ENCODE measurements around the gene VAV2.

The VAV2 gene

DNA sequence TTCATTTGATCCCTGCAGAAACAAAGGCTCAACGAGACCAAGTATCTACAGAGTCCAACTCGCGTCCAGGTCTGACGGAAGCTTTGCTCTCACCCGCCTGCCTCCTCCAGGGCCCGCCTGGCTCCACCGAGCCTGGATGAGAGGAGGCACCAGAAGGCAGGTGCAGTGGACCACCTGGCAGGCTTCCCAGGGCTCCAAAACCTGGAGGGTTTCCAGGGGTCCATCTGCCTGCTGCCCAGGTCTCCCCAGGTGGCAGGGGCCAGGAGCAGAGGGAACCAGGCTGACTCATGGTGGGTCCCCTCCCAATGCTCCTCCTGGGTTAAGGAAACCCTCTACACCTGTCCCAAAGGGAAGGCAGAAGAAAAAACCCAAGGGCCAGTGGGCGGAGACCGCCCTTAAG lies 59.5 kb downstream of the VAV2 start:
- no peak for TF ChIP-seq ZFX (IDR thresholded peaks at IDR 0.05)
- TF ChIP-seq, protein P1, sequence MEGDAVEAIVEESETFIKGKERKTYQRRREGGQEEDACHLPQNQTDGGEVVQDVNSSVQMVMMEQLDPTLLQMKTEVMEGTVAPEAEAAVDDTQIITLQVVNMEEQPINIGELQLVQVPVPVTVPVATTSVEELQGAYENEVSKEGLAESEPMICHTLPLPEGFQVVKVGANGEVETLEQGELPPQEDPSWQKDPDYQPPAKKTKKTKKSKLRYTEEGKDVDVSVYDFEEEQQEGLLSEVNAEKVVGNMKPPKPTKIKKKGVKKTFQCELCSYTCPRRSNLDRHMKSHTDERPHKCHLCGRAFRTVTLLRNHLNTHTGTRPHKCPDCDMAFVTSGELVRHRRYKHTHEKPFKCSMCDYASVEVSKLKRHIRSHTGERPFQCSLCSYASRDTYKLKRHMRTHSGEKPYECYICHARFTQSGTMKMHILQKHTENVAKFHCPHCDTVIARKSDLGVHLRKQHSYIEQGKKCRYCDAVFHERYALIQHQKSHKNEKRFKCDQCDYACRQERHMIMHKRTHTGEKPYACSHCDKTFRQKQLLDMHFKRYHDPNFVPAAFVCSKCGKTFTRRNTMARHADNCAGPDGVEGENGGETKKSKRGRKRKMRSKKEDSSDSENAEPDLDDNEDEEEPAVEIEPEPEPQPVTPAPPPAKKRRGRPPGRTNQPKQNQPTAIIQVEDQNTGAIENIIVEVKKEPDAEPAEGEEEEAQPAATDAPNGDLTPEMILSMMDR (conservative IDR thresholded peaks at IDR 0.05): no peak
- H3K27ac ChIP-seq: peak overlapping the region; percentile 82

DNA sequence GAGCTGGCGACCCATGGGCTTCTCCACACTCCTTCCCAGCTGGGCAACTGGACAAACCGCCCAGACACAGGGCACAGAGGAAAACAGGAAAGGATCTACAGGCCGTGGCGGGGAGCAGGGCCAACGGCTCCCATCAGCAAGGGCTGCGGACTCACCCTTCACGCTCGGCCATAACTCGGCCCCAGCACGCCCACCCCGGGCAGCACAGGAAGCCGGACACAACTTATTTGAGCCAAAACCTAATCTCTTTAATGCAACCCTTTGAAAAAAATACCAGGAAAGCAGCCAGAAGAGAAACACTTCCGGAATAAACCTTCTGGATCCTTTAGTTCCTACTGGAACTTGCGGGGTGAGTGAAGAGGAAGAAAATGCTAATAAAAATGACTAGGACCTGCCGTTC lies 59.9 kb downstream of the VAV2 start:
- peak overlapping the region; percentile 82 for H3K27ac ChIP-seq
- TF ChIP-seq, protein P1 (conservative IDR thresholded peaks at IDR 0.05): no peak
- TF ChIP-seq ZFX (IDR thresholded peaks at IDR 0.05): no peak

DNA sequence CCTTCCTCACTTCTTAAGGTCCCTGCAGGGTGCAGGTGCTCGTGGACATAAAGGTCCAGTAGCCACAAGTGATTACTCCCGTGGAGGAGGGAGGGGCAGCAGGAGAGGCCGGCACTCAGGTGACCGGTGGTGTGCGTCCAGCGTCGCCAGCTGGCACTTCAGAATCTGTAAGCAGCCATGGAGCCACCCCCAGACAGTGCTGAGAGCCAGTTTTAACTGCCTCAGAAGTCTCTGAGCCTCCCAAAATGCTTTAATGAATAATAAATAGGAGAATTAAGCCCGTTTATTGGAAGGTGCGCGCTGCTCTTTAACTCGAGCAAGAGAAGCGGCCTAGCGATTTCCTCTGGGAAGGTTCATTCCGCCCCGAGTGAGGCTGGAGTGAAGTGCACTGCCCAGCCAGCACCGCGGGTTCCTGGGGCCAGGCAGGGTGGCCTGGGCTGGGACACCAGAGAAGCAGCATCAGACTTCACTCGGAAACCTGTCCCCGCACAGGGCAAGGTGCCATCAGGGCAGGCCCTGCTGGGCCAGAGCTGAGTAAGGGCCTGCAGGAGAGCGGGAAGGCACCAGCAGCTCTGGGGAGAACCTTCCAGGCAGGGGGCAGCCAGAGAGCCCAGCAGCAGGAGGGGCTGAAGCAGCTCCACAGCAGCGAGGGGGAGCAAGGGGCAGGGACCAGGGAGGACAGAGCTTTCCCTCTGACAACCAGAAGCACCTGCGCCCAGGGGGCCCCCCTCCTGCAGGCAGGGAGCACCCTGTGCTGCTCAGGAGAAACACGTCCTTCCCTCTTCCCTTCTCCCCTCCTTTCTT lies 61.2 kb downstream of the VAV2 start:
- peak overlapping the region; percentile 82 for H3K27ac ChIP-seq
- TF ChIP-seq, protein P1 (conservative IDR thresholded peaks at IDR 0.05): no peak

DNA sequence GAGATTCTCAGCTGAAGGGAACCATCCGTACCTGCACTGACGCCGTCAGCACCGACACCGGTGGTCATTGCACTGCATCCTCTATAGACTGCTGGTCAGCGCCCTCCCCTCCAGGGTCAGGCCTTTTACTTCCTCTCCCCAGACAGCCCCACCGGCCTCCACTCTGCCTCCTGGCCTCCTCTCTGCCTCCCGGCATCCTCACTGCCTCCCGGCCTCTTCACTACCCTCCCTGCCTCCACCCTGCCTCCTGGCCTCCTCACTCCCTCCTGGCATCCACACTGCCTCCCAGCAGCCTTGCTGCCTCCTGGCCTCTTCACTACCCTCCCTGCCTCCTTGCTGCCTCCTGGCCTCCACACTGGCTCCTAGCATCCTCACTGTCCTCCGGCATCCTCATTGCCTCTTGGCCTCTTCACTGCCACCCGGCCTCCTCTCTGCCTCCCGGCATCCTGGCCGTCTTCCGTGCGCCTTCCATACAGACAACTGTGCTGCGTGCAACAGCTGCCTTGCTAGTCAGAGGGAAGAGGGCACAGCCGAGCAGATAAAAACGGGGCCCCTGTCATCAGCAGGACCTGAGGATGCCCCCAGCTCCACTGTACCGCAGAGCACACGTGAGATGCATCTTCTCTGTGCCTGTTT lies 62.0 kb downstream of the VAV2 start:
- no peak overlapping the region for H3K27ac ChIP-seq
- no peak for TF ChIP-seq ZFX (IDR thresholded peaks at IDR 0.05)
- TF ChIP-seq, protein P1 (conservative IDR thresholded peaks at IDR 0.05): no peak

DNA sequence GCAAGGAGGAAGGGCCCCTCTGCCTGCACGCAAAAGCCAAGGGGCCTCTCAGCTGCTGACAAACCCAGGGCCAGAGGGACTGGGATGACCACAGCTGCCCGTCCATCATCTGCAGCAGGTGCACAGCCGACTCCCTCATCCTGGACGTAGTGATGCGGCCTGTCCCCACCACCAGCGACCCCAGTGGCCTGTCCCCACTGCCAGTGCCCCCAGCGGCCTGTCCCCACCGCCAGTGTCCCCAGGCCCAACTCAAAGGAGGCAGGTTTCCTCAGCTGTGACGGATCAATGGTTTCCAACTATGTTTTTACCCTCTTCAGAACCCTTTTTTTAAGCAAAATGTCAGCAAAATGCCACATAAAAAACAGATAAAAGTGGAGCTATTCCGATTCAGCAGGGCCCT lies 62.5 kb downstream of the VAV2 start:
- no peak overlapping the region for H3K27ac ChIP-seq

DNA sequence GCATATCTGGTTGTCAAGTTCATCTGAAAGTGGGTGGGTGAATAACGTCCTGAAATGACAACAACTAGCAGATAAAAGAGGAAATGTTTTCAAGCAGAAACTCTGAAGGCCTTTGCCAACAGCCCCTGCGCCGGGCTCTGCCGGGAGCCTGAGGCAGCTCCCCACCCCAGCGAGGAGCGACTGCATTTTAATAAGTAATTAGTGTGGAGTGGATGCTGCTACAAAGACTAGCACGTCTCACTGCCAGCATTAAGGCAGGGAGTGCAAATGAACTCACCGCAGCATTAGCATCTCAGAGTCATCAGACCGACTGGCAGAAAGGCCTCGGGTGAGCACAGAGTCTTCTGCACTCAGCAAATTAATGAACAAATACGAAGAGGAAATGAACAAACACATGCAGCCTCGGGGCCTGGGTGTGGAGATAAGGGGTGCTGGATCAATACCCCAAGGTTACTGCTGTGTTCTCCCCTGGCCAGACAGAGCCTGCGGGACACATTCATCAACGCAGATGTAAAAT lies 63.8 kb downstream of the VAV2 start:
- H3K27ac ChIP-seq: no peak overlapping the region
- no peak for TF ChIP-seq ZFX (IDR thresholded peaks at IDR 0.05)
- TF ChIP-seq, protein P1 (conservative IDR thresholded peaks at IDR 0.05): no peak

More for the DNA sequence above, 62.5 kb downstream of the VAV2 start:
- TF ChIP-seq, protein P1 (conservative IDR thresholded peaks at IDR 0.05): no peak
- TF ChIP-seq ZFX (IDR thresholded peaks at IDR 0.05): no peak

DNA sequence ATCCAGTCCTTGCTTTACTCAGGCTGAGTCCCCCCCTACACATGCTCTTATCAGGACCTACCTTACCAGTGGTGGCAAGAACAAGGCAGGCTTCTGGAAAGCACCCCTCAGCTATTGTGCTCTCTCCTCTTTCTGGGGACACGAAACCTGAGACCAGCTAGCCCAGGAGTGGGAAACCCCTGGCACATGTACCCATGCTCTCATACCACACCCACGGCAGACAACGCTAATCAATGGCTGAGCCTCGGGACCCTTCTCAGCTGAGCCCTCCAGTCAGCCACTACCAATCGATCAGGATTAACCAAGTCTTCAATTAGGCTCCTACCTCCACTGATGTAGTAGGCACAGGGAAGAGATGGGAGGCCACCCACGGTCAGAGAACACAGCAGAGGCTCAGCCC lies 65.1 kb downstream of the VAV2 start:
- no peak overlapping the region for H3K27ac ChIP-seq
- TF ChIP-seq, protein P1 (conservative IDR thresholded peaks at IDR 0.05): no peak
- TF ChIP-seq ZFX (IDR thresholded peaks at IDR 0.05): no peak

All from C4-2B (cell line).